Nephron (organoid): ENCODE measurements around the gene KCNMB4.

ENCODE experiments used
- H3K27ac Mint-ChIP-seq, 3 experiments: 2 replicates each; pipeline ENCODE4 v1.8.0; 2020; ENCODE audit warnings: mixed read lengths in 3 of 3, mild to moderate bottlenecking in 2 of 3, moderate library complexity in 1 of 3
- H3K27me3 Mint-ChIP-seq: 2 replicates; pipeline ENCODE4 v1.8.0; 2021; ENCODE audit warnings: low read depth, mild to moderate bottlenecking, moderate library complexity, mixed read lengths
- H3K36me3 Mint-ChIP-seq: 2 replicates; pipeline ENCODE4 v1.8.0; 2020; ENCODE audit warnings: low read depth, mixed read lengths
- H3K4me1 Mint-ChIP-seq: 2 replicates; pipeline ENCODE4 v1.8.0; 2020; ENCODE audit warnings: mixed read lengths
- H3K4me3 Mint-ChIP-seq, 3 experiments: 2 replicates each; pipeline ENCODE4 v1.8.0; 2020; ENCODE audit warnings: mild to moderate bottlenecking in 3 of 3, mixed read lengths in 3 of 3, moderate library complexity in 2 of 3
- H3K9me3 Mint-ChIP-seq: 2 replicates; pipeline ENCODE4 v1.8.0; 2020; ENCODE audit warnings: mixed read lengths
- CTCF ChIP-seq, 3 experiments: fragments of 200-600 bp; sonication (generic); IDR thresholded peaks; one replicate each; pipeline ENCODE4 v1.5.0; 2021; ENCODE audit warnings: antibody characterized with exemption in 3 of 3; ENCODE audit not compliant: unreplicated experiment in 3 of 3

The KCNMB4 gene

GRCh38 chr12:70467476-70467875 lies 101.4 kb downstream of the KCNMB4 start:
- no peaks in the 10 kb centered on the region for H3K4me1 Mint-ChIP-seq
- H3K27me3 Mint-ChIP-seq = no peaks in the 10 kb centered on the region
- H3K9me3 Mint-ChIP-seq = peaks cover 9% of the 10 kb centered on the region
- peaks cover 4% of the 10 kb centered on the region for H3K36me3 Mint-ChIP-seq
- no peak overlapping the region for H3K4me3 Mint-ChIP-seq
- TF ChIP-seq CTCF (IDR thresholded peaks at IDR 0.05; ENCODE audit: unreplicated experiment in 3 of 3) = no peak
- no peak overlapping the region for H3K27ac Mint-ChIP-seq

- H3K9me3 Mint-ChIP-seq = peaks cover 9% of the 10 kb centered on the region
- peaks cover 4% of the 10 kb centered on the region for H3K36me3 Mint-ChIP-seq
- no peak overlapping the region for H3K27ac Mint-ChIP-seq
- H3K4me3 Mint-ChIP-seq = no peak overlapping the region
- H3K4me1 Mint-ChIP-seq = no peaks in the 10 kb centered on the region
- H3K27me3 Mint-ChIP-seq = no peaks in the 10 kb centered on the region
- TF ChIP-seq CTCF (IDR thresholded peaks at IDR 0.05; ENCODE audit: unreplicated experiment in 3 of 3) = no peak
Observed at GRCh38 chr12:70467918-70468733, 102.0 kb downstream of the KCNMB4 start.

GRCh38 chr12:70468741-70469140 lies 102.7 kb downstream of the KCNMB4 start:
- Mint-ChIP-seq H3K9me3 (peaks cover 9% of the 10 kb centered on the region), H3K27me3 (no peaks in the 10 kb centered on the region)
- no peak for TF ChIP-seq CTCF (IDR thresholded peaks at IDR 0.05; ENCODE audit: unreplicated experiment in 3 of 3)

GRCh38 chr12:70469221-70469820 lies 103.2 kb downstream of the KCNMB4 start:
- no peak overlapping the region for H3K4me3 Mint-ChIP-seq
- H3K9me3 Mint-ChIP-seq = peaks cover 5% of the 10 kb centered on the region
- no peak overlapping the region for H3K27ac Mint-ChIP-seq
- peaks cover 2% of the 10 kb centered on the region for H3K36me3 Mint-ChIP-seq
- no peaks in the 10 kb centered on the region for H3K27me3 Mint-ChIP-seq
- H3K4me1 Mint-ChIP-seq = no peaks in the 10 kb centered on the region
- no peak for TF ChIP-seq CTCF (IDR thresholded peaks at IDR 0.05; ENCODE audit: unreplicated experiment in 3 of 3)

More at GRCh38 chr12:70468741-70469140, 102.7 kb downstream of the KCNMB4 start:
- Mint-ChIP-seq H3K27ac (no peak overlapping the region), H3K4me3 (no peak overlapping the region), H3K4me1 (no peaks in the 10 kb centered on the region), H3K36me3 (peaks cover 4% of the 10 kb centered on the region)

- H3K36me3 Mint-ChIP-seq = no peaks in the 10 kb centered on the region
- no peaks in the 10 kb centered on the region for H3K27me3 Mint-ChIP-seq
- TF ChIP-seq CTCF (IDR thresholded peaks at IDR 0.05; ENCODE audit: unreplicated experiment in 3 of 3) = no peak
- H3K9me3 Mint-ChIP-seq = peaks cover 16% of the 10 kb centered on the region
- H3K27ac Mint-ChIP-seq = no peak overlapping the region
- no peak overlapping the region for H3K4me3 Mint-ChIP-seq
- H3K4me1 Mint-ChIP-seq = no peaks in the 10 kb centered on the region
Observed at GRCh38 chr12:70482764-70483163, 116.7 kb downstream of the KCNMB4 start.
